DMS114 treated with DMSO at 0.1 percent for 48 hours (cell line): ENCODE measurements around the gene ANKRD44.

Source experiments
- DNase-seq: peaks from one replicate; lab custom pipeline; 2025; ENCODE audit not compliant: unreplicated experiment; lab: John Stamatoyannopoulos, UW

The ANKRD44 gene

DNA sequence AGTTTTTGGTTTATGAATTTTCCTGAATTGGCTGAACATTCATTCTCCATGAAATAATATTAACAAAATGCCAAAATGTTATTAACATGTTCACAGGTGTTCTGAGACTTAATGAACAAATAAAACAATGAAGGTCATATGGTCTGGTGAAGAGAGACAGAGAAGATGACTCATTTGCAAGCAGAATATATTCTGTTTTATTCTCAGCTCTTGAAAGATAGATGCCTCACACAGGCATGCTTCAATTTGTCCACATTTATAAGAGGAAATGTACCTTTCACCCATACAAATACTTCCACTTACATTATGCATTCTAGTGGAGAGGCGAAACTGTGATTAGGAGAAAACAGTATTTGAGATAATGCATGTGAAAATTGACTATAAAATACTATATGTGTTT is 308.7 kb downstream of the ANKRD44 start:
- DNase-seq: no peak

DNA sequence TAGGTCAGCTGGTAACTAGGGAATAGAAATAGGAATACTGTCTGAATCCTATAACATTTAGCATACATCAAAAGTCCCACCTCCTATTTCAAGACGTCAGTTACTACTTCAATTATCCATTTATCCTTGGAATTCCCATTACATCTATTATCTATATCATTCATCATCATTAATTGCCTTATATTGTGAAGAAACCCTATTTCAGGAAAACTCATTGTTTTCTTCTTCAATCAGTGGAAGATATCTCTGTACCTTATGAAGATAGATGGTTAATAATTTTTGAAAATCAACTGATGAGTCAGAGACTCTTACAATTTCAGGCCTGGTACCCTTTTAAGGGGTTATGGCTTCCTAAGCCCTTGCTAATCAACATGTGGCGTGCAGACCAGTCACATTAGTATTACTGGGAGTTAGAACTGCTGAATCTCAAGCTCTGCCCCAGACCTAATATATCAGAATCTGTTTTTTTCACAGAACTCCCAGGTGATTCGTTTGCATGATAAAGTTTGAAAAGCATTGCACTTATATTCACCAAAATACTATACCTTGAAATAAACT is 314.7 kb downstream of the ANKRD44 start:
- DNase-seq: no peak

DNA sequence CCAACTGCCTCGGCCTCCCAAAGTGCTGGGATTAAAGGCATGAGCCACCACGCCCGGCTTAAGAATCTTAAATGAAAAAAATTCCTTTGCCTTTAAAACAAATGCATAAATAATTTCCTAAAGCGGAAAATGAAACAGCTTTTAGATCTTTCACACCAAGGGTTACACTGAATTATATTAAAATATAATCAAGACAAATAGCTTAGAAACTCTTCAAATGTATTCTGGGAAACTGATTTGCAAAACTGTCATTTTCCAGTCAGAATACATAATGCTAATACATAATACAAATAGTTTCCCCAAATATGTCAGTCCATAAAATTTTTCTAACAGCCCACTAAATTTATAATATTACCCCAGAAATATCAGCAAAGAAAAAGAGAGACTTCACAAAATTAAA is 315.8 kb downstream of the ANKRD44 start:
- no peak for DNase-seq

DNA sequence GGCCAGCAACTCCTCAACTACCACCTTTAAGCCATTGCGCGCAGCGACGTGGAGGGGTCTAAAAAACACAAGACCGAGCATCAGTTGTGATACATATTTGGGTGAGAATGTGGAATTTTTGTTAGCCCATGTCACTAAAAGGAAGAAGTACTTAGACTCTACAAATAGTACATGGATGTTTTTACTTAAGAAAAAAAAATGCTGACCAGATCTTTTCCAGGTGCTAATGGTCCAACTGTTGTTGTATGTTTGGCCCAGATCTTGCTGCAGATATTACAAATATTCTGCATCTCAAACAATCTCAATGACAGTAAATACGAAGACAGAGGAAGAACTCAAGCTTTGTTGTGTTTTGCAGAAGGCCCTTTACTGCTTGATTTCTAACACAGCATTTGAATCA is 317.0 kb downstream of the ANKRD44 start:
- DNase-seq: no peak

DNA sequence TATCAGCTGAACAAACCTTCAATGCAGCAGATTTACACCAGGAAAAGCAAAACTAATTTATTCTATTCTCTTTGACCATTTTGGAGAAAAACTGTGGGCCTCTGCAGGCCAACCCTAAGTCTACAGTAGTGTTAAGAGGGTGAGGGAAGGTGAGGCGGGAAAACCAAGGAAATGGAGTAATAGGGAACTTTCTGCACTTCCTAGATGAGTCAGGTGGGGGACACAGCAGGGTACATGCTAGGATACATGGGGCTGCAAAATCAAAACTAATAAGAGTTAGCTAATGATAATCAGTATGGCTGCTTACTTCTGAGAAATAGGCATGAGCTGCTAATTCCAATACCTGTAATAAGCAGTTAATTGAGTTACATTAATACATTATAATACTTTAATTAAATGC is 318.1 kb downstream of the ANKRD44 start:
- DNase-seq: no peak

DNA sequence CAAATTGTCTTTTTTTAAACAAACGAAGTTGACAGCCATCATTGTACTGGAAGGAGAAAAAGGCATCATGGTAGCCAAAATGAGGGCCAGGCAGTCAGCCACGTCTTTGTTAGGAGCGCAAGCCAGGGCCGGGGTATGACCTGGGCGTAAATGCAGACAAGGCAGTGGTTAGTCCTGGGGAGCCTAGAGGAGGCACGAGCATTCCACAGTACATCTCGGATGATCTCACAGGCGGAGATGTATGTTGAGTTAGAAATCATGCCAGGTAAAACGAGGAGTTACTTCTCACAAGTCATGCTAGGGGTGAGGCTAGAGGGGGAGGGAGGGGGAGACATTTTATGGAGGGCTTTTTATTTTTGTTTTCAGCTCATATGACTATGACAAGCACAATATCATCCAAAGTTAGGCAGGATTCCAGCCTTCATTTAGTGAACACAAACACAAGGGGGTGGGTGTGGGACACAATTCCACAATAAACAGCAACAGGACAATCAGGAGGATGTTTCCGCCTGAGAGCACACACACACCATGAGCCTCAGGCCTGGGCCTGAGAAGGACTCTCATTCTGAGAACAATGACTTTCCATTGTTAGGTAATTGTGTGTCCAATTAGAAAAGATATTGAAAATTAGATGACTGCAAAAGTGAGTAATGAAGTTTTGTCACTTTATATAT is 319.7 kb downstream of the ANKRD44 start:
- no peak for DNase-seq

DNA sequence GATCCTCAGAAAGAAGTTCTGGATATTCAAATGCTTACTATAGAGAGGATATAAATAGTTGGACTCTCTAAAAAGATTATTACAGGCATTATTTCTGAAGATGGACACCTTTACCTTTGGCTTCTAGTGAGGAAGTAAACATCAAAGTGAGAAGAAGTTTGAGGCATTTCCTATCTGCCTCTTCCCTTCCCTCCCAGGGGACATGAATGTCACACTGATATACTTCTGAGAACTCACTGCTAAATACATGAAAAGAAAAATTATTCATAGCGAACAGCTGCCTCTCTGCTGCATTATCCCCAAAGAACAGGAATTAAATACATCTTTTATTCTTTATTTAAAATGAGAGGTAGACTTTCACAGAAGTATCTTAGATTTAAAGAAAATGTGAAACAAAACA is 320.5 kb downstream of the ANKRD44 start:
- DNase-seq: no peak

DNA sequence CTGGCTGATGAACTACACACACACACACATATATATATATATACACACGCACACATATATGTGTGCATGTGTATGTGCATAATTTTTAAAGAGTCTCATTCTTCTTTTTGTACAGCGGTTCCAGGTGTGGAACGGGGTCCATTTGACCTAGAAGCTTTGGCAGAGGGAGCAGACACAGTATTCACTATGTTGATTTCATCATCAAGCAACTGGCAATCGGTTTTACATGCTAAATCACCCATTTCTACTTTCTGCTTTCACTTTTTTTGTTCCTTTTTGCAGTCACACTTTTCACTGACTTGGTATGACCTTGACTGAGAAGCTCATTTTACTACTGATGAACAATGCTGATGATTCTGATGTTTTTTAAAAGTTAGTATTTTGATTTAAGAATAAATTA is 321.1 kb downstream of the ANKRD44 start:
- DNase-seq: no peak

DNA sequence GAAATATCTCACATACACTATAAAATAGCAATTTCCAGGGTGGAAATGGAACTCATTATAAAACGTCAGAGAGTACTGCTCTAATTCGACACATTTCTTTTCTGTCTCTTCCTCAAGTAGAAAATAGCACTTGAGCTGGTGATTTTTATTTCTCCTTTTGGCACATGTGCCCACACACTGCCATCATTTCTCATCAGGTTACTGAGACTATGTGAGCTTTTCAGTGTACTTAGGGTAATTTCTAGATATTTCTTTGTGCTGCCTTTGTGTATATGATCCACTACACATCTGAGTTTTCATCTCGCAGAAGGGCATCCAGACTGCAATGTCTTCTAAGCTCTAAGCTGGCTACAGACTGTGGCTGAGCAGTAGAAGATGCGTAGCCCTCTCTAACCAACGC is 321.9 kb downstream of the ANKRD44 start:
- no peak for DNase-seq

DNA sequence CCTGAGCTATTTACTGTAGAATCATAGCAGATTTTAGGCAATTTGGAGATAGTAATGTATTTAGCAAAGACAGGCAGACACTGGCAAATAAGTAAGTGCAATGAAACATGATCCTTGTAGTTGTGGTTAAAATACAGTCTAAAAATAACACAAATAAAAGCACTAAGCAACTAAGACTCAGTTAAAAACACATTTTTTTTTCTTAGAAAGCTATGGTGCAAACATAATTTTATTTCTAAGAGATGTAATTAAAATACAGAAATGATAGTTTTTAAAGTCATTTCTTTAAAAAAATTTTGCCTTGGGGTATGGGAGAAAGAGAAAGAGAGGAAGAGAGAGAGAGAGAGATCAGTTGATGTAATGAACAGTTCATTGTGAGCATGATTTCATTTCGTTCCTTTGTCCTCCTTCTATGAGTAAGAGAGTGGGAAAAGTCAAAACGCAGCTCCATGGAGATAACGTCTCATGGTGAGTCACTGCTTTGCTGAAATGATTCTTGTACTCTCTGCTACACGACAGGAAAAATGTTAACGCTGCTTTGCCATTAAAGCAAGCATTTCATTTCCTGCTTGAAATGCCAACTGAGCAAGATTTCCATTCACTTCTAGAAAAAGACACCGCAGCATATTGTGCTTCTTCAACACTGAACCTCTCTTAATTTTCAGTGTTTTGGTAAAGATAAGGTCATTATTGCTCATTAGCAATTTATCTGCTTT is 322.8 kb downstream of the ANKRD44 start:
- DNase-seq: no peak

DNA sequence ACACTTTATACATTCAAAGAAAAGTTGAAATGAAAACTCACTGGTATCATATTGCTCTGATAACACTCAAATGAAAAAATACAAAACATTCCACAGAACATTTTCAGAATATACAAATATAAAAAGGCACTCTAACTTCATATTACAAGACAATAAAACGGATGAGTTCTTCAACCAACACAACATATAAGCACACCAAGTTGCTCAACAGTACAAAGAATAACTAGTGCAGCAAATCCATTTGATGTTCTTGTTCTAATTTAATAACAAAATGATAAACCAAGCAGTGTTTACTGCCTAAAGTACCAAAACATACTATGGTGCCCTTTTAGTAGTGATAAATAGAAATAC is 323.3 kb downstream of the ANKRD44 start:
- no peak for DNase-seq

DNA sequence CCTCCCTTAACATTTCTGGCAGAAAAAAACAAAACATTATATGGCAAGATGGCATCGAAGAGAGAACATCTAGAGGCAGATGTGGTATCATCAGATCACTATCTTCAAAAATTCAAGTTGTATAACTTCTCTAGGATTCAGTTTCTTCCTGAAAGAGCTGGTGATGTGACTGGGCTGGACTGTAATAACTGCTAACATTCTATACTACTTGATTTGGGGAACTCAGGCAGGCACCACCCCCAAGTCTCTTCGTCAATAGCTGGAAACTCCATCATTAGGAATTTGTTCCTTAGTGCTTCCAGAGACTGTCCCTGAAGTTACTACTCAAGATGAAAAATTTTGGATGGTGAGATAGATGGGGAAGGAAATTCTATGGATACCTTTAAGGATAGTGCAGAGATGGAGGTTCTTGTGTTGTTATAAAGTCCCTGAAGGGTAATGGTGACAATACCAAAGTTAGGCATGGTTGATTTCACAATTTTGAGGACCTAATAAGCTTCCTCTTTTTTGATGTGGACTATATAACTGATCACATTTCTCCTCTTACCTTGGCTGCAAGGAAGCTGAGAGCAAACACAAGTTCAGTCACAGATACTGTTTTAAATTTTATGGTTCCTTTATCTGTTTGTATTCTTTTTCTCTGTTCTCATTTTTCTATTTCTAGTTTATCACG is 324.9 kb downstream of the ANKRD44 start:
- DNase-seq: no peak

DNA sequence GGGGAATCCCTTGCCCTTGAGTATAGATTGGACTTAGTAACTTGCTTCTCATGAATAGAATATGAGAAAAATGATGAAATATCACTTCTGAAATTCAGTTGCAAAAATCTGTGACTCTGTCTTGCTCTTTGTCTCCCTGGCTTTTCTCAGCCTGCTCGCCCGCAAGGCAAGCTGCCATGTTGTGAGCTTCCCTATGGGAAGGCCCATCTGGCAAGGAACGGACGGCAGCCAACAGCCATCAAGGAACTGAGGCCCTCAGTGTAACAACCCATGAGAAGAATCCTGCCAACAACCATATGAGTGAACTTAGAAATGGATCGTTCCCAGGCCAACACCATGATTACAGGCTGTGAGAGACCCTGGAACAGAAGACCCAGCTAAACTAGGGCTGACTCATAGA is 325.7 kb downstream of the ANKRD44 start:
- DNase-seq: no peak

DNA sequence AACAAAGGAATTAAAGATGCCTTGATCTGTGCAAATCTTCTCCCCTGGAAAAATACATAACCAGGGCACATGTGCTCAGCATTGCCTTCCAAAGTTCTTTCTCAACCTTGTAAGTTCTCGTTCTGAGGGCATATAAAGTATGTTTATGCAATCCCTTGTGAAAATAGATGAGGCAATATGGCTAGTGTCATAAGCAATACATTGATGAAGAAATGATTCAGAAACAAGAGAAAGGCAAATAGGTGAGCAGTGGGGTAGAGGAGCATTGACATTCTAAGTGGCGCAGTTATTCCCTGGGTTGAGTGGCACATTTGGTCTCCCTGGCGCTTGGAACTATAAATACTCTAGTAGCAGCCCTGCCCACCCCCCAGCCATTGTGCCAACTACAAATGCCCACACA is 326.6 kb downstream of the ANKRD44 start:
- no peak for DNase-seq

DNA sequence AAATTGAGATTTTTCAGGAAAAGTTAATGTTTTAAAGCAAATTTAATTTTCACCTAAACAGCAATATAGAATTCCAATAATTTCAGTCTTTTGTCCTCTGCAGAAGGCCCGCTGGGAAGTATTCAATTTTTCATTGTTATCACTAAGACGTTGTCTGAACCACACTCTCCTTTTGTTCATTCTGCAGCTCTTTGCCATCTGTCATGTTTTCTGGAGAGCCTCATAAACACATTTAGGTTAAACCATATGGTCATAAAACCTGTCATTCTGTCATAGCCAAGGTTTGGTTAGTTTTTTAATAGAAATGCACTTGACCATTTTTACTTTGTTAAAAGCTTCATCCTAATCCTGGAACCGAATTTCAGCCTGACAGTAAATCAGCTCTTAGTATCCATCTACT is 330.1 kb downstream of the ANKRD44 start:
- DNase-seq: no peak

DNA sequence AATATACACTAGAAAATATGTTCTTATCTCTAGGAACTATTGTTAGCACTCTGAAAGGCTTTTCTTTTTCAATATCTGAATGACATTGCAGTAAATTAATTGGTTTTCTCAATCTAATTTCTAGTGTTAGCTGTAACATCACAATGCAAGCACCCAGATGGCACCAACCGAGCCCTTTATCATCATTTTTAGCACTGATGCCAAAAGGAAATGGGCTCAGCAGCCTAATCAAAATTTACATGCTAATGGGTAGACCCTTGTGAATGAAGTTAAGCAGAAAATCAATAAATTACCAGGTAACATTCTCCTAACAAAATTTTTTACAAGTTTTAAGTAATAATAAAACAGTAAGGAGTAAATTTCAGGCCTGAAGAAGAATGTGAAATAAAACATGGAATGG is 330.6 kb downstream of the ANKRD44 start:
- DNase-seq: no peak

DNA sequence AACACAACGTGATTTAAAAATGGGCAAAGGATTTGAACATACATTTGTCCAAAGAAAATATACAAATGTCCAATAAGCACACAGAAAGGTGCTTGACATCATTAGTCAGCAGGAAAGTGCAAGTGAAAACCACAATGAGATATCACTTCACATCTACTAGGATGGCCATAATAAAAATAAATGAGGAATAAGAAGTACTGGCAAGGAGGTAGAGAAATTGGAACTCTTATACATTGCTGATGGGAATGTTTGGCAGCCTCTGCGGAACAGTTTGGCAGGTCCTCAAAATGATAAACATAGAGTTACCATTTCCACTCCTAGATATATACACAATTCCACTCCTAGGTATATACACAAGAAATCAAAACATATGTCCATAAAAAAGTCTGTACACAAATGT is 333.1 kb downstream of the ANKRD44 start:
- no peak for DNase-seq

DNA sequence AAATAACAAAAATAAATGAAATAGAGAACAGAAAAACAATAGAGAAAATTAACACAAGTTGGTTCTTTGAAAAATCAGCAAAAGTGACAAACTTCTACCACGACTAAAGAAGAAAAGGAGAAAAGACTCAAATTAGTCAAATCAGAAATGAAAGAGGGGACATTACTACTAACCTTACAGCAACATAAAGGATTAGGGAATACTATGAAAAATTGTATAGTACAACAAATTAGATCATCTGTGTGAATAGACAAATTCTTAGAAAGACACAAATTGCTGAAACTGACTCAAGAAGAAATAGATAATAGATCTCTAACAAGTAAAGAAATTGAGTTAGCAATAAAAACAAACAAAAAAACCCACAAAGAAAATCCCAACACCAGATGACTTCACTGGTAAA is 335.6 kb downstream of the ANKRD44 start:
- DNase-seq: no peak

DNA sequence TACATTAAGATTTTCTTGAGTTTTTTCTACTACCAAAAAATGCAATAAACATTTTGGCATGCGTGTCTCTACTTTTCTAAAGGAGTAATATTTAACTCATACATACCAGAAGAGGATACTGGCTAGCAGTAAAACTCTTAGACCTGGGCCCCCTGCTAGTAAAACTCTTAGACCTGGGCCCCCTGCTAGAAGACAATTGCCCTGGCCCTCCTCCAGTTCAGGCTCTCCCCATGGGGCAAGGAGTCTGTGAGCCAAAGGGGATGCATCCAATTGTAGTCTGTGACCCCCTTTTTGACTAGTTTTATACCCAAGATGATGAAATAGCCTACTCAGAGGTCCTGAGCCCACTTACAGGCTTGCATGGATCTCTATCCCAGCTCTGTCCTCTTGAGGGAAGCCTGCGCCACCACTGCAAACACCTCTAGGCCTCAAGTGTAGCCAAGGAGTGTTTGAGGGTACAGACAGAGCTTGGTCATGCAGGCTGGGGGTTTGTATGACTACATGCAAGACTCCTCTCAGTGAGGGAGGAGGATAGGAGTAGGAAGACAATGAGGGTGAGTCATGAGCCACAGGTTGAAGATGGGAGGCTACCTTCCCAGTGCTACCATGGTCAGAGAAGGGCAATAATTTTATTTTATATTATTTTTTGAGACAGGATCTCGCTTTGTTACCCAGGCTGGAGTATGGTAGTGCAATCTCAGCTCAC is 338.9 kb downstream of the ANKRD44 start:
- no peak for DNase-seq

DNA sequence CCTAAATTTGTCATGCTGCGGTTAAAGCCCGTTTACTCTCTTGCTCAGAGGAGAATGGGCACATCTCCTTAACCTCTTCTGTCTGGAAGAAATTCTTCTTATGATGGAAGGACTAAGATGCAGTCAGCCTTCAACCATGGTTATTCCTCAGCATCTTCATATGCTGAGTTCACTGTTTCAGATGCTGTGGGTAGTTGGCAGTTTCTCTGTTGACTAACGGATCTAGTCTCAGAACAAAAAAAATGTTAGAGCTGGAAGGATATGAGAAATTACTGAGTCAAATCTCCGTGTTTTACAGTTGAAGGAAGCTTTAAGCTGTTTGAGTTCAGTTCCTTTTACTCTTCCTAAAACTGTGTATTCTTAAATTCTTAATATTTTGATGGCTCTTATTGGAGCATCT is 340.5 kb downstream of the ANKRD44 start:
- DNase-seq: no peak

DNA sequence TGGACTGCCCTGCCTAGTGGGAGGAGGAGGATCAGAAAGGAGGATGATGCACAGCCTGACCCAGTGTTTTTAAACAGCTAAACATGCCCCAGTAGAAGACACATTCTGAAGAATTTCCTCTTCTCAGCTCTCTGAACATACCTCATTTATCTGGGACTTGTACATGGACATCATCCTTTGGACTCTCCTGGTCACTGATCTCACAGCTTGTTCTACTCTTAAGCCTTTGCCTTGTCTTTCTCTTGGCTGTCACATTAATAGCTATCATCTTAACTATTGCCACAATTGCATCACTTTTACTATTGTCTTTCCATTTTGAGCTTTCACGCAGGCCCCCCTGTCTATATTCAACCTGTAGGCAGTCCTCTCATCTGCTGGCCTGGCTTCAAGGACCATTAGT is 342.1 kb downstream of the ANKRD44 start:
- no peak for DNase-seq

DNA sequence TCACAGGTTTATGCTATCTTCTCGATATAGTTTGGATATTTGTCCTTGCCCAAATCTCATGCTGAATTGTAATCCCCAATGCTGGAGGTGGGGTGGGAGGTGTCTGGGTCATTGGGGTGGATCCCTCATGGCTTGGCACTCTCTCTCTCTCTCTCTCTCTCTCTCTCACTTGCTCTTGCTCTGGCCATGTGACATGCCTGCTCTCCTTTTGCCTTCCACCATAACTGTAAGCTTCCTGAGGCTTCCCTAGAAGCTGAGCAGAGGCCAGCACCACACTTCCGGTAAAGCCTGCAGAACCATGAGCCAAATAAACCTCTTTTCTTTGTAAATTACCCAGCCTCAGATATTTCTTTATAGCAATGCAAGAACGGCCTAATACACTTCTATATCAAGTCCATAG is 342.8 kb downstream of the ANKRD44 start:
- no peak for DNase-seq
